HG03571 (cell line): ENCODE data around the gene TAS2R41.

Experiments used
- ATAC-seq: cut with Tn5 transposase; IDR thresholded peaks from one replicate; pipeline ENCODE4 v1.9.1; 2021; ENCODE audit not compliant: unreplicated experiment

Gene TAS2R41

GRCh38 chr7:143492799-143493739 lies 15.4 kb downstream of the TAS2R41 start:
- no peak for ATAC-seq

- ATAC-seq = no peak
Observed at GRCh38 chr7:143493751-143494150, 16.1 kb downstream of the TAS2R41 start.

DNA sequence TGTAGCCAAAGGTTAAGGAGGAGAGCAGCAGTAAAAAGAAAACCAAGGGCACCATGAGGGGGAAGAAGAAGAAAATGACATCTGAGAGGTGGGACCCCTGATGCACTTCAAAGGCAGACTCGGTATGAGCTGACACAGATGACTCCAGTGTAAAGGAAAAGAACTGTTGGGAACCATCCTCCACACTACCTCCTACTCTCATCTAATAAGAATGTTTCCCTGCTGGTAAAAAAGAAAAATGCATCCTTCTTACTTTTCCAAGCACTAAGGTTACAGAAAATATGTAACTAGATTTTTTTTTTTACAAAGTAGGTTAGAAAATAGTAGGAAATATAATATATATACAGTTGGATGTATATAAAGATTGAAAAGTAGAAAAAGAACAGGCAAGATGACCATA lies 16.9 kb downstream of the TAS2R41 start:
- ATAC-seq = no peak

DNA sequence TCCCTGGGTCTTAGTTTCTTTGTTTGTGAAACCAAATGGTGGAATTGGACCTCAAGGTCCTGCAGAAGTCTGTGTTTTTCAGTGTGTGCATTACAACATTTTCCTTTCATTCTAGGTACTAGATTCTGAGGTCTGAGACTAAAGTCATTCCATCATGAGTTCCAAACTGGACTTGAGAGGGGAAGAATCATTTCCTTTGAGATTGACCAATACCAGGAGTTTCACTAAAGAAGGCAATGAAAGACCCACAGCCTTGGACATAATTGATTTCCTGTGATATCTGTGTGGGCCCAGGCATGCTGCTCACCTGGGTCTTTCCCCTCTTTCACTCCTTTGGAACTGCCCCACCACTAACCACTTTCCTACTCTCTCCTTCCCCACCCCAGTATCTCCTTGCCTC lies 18.2 kb downstream of the TAS2R41 start:
- ATAC-seq = no peak

DNA sequence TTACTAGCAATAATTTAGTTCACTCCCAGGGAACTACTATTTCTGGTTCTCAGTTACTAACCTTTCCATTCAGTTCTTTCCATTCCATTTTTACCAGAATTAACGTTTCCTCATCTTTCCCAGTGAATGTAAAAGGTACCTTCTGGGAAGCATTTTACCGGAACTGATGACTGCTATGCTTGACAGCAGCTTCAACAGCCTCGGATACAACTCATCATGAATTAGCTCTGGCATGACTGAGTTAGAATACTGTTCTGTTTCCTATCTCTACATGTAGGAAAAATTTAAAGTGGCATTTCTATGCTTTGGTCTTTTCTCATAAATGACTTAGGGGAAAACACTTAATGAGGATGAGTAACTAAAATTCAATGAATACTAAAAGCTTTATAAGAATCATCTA lies 18.6 kb downstream of the TAS2R41 start:
- ATAC-seq = no peak

GRCh38 chr7:143497008-143497795 lies 19.5 kb downstream of the TAS2R41 start:
- no peak for ATAC-seq

- ATAC-seq = no peak
Observed at GRCh38 chr7:143499246-143499645, 21.6 kb downstream of the TAS2R41 start.

GRCh38 chr7:143499743-143500348 lies 22.2 kb downstream of the TAS2R41 start:
- no peak for ATAC-seq

- no peak for ATAC-seq
Observed at GRCh38 chr7:143503261-143503660, 25.6 kb downstream of the TAS2R41 start.

- no peak for ATAC-seq
Observed at GRCh38 chr7:143504215-143504936, 26.7 kb downstream of the TAS2R41 start.

DNA sequence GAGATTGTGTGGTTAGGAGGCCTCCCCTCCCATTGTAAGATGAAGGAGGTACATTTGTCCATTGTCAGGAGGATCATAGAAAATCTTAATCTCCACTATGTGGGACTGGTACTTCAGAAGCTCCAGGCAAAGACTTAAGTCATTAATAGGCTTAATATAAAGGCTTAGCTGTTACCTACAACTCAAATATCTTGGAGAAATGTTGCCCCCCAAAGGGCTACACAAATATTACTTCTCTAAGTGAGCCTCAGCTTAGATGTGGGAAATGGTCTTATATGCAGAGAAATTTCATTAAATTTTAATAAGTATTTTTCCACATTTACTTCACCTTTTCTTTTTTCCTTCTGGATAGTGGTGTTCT lies 27.2 kb downstream of the TAS2R41 start:
- no peak for ATAC-seq

- no peak for ATAC-seq
Observed at GRCh38 chr7:143505838-143506237, 28.2 kb downstream of the TAS2R41 start.

- no peak for ATAC-seq
Observed at GRCh38 chr7:143507094-143507518, 29.4 kb downstream of the TAS2R41 start.

DNA sequence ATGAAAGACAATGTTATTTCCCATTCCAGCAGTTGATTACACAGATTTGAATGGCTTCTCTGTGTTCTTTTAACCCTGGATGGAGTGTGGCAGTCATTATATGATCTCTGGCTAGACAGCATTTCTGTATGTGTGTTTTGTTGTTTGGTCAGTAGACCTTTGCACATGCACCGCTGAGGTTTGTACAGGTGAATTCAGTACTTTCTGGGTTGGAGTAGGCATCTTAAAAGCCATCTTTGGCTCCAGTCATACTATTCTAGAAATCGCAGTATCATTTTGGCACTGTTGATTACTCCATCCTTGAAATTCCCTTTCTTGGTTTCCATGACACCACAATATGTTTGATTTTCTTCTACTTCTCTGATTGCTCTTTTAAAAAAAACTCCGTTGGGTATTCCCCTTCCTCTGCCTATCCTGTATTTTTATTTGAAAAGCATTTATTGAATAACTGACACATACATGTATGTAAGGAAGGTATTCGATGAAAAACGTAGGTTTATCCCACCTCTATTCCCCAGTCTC lies 29.9 kb downstream of the TAS2R41 start:
- no peak for ATAC-seq

DNA sequence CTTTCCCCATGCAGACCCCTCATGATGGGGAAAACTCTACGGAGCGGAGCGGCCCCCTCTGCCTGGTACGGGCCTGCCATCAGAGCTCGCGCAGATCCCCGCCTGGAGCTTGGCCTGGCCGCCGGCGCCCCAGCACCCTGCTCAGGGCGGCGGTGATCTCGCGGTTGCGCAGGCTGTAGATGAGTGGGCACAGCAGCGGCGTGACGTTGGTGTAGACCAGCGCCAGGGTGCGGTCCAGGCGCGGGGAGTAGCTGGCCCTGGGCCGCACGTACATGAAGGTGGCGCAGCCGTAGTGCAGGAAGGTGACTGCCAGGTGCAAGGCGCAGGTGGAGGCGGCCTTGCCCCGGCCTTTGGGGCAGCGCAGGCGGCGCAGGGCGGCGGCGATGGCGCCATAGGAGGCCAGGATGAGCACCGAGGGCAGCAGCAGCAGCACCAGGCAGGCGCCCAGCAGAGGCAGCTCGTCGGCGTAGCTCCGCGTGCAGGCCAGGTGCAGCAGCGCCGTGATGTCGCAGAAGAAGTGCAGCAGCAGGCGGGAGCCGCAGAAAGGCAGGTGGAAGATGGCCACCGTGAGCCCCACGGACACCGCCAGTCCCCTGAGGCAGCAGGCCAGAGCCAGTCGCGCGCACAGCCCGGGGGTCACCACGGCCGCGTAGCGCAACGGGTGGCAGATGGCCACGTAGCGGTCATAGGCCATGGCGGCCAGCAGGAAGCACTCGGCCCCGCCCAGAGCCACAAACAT lies 33.4 kb downstream of the TAS2R41 start:
- ATAC-seq = no peak

DNA sequence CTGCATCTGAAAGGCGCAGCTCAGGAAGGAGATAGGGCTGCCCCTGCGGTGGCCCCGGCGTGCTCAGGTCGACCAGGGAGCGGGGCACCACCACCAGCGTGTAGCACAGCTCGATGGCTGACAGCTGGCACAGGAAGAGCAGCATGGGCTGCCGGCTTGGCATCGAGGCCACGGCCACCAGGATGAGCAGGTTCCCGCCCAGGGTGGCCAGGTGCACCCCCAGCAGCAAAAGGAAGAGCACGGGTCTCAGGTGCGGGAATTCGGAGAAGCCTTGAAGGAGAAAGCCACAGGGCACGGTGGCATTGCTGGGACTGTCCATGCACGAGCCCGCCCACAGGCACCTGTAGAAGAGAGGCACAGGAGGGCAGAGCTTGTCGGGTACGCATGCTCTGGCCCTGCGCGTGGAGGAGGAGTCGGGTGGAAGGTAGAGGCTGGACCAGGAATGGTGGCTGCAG lies 33.9 kb downstream of the TAS2R41 start:
- no peak for ATAC-seq

DNA sequence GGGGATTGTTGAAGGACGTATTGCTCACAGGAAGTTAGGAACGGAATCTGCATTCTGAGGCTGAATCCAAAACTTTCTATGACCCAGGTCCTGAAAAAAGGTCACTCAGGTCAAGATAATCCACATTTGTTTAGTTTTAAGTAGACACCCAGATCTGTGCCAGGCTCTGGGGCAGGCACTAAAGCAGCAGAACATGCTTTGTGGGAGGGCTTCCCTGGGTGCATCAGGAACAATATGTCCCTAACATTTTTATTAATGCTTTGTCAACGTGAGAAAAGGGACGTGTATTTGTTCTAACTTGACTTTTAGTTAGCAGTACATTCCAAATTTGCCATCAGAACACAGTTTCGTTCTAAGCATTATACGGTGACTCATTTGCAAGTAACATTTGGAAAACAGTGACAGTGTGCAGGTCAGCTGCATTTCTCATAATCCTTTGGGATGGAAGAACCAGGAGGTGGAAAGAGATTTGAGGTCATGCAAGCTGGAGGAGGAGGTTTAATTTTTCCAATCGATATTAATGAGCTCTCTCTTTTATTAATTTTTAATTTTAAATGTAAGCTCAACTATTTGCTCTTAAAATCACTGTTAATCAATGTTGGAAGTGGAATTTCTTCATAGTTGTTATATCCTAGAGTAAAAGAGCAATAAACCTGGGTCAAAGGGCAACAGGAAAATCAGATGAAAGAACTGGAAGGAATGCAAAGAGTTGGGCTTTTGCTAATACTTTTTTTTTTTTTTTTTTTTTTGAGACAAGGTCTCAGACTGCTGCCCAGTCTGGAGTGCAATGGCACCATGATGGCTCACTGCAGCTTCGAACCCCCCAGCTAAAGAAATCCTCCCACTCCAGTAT lies 35.0 kb downstream of the TAS2R41 start:
- ATAC-seq = no peak

DNA sequence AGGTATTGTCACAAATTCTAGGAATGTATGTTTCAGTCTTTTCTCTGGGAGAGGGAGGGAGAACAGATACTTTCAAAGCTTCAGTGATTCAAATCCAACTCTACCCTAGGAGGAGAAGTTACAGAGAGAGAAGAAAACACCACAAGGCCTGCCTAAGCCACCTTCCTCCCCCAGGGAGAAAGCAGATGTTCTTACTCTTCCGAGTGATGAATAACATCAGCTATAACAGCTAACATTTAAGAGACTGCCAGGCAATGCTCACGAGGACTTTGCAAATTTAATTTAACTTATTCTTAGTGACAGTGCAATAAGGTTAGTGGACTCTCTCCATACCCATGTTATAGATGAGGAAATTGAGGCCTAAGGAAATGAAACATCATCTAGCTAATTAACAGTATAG lies 36.8 kb downstream of the TAS2R41 start:
- ATAC-seq = no peak
